Prostate gland (tissue), 2 donors: Measurements from ENCODE around the gene OR4B1. TPM values are rescaled to one million over a fixed set of nuclear protein-coding genes. Genes with fewer than 3 reads are reported as not detected.
"Not testable (repeated sequence)": the region's sequence is repeated elsewhere in the genome, so short reads cannot be mapped to it uniquely, and the experiment has no call there.

Experiments
- DNase-seq: peaks from one replicate; pipeline ENCODE4 v3.0.0-alpha.2; 2019; ENCODE audit warnings: low spot score
- H3K27ac ChIP-seq, 2 donors: fragments of 200-600 bp; sonication (generic); 2 replicates each; pipeline ENCODE4 v1.5.1; 2017 to 2019
- H3K27me3 ChIP-seq: fragments of 200-600 bp; sonication (generic); replicated peaks from 2 replicates; pipeline ENCODE4 v1.5.1; 2019; ENCODE audit not compliant: insufficient read depth
- H3K36me3 ChIP-seq, 2 donors: fragments of 200-600 bp; sonication (generic); 1 replicate in 1 of 2; 2 replicates in 1 of 2; pipeline versions ENCODE4 v1.5.1 to v1.8.1; 2017 to 2019
- H3K4me1 ChIP-seq: fragments of 200-600 bp; sonication (generic); replicated peaks from 2 replicates; pipeline ENCODE4 v1.5.1; 2019
- H3K4me3 ChIP-seq, 2 donors: fragments of 200-600 bp; sonication (generic); 2 replicates each; pipeline ENCODE4 v1.5.1; 2017 to 2019
- H3K9me3 ChIP-seq: fragments of 200-600 bp; sonication (generic); 2 replicates; pipeline ENCODE4 v1.5.1; 2017
- CTCF ChIP-seq, 4 experiments: fragments of 200-600 bp in 2 of 4; fragments of 450-650 bp in 2 of 4; sonication (generic) in 2 of 4; IDR thresholded peaks; 1 replicate in 3 of 4; 2 replicates in 1 of 4; pipeline ENCODE4 v1.5.1; 2016 to 2019; ENCODE audit warnings: antibody characterized with exemption in 4 of 4, mild to moderate bottlenecking in 2 of 4, moderate library complexity in 2 of 4
- POLR2A ChIP-seq: fragments of 450-650 bp; IDR thresholded peaks from one replicate; pipeline ENCODE4 v1.6.1; 2016; ENCODE audit warnings: antibody characterized with exemption, mild to moderate bottlenecking
- POLR2AphosphoS5 ChIP-seq: sonication (generic); formaldehyde crosslinking; IDR thresholded peaks from one replicate; pipeline ENCODE4 v1.6.1; 2017; ENCODE audit warnings: antibody characterized with exemption
- WGBS: methylation state at CpG from one replicate; pipeline ENCODE4 v1.1.5; 2018; 5-methylcytosine and 5-hydroxymethylcytosine counted together
- intact Hi-C: fragments of 100-400 bp; cut with DNase I; formaldehyde crosslinking; loops from one replicate; pipeline ENCODE4 v1.14.2; 2022
- total RNA-seq, 2 donors: library from RNA; depleted of rRNA; stranded (reverse); fragments of >200 nt; gene quantifications; one replicate each; pipeline ENCODE4 v1.1.0, GENCODE V29; 2016

The OR4B1 gene
- total RNA-seq, 2 donors from 2014 or later: not detected

- Histone ChIP-seq H3K9me3 (no peaks in the 10 kb centered on the region), H3K36me3 (no peaks in the 10 kb centered on the region), H3K4me1 (no peaks in the 10 kb centered on the region), H3K27me3 (no peaks in the 10 kb centered on the region), H3K27ac (no peak overlapping the region), H3K4me3 (no peak overlapping the region)
- TF ChIP-seq POLR2A: no peak
- no peak for TF ChIP-seq POLR2AphosphoS5
- no peak for TF ChIP-seq CTCF (IDR thresholded peaks at IDR 0.05)
- no peak for DNase-seq
- intact Hi-C loops: no loop called here
- 65% methylated on average over 4 of the region's 4 CpGs for WGBS
These were observed 33.6 kb upstream of the OR4B1 start for GRCh38 chr11:48182860-48183526.

GRCh38 chr11:48184452-48184851 is 32.2 kb upstream of the OR4B1 start:
- no peaks in the 10 kb centered on the region for H3K4me1 ChIP-seq
- no peak for TF ChIP-seq CTCF (IDR thresholded peaks at IDR 0.05)
- no peak for TF ChIP-seq POLR2AphosphoS5
- no peak for TF ChIP-seq POLR2A
- no peaks in the 10 kb centered on the region for H3K36me3 ChIP-seq
- H3K9me3 ChIP-seq: no peaks in the 10 kb centered on the region
- no peak for DNase-seq
- intact Hi-C loops: no loop called here
- no peaks in the 10 kb centered on the region for H3K27me3 ChIP-seq
- no peak overlapping the region for H3K27ac ChIP-seq
- no peak overlapping the region for H3K4me3 ChIP-seq

GRCh38 chr11:48190906-48191654 is 25.5 kb upstream of the OR4B1 start:
- intact Hi-C loops, H3K36me3 ChIP-seq, H3K4me3 ChIP-seq, H3K27ac ChIP-seq, H3K4me1 ChIP-seq, H3K9me3 ChIP-seq, DNase-seq, H3K27me3 ChIP-seq: not testable (repeated sequence)
- 49% methylated on average over 10 of the region's 10 CpGs for WGBS

GRCh38 chr11:48193876-48194275 is 22.7 kb upstream of the OR4B1 start:
- intact Hi-C loops: no loop called here
- Histone ChIP-seq H3K36me3 (no peaks in the 10 kb centered on the region), H3K4me3 (no peak overlapping the region), H3K27me3 (no peaks in the 10 kb centered on the region), H3K4me1 (no peaks in the 10 kb centered on the region), H3K9me3 (no peaks in the 10 kb centered on the region), H3K27ac (no peak overlapping the region)
- no peak for TF ChIP-seq POLR2AphosphoS5
- no peak for TF ChIP-seq POLR2A
- TF ChIP-seq CTCF (IDR thresholded peaks at IDR 0.05): no peak
- no peak for DNase-seq
- WGBS: 76% methylated on average over 2 of the region's 2 CpGs

- no peak overlapping the region for H3K27ac ChIP-seq
- no peak overlapping the region for H3K4me3 ChIP-seq
- no peaks in the 10 kb centered on the region for H3K9me3 ChIP-seq
- H3K27me3 ChIP-seq: no peaks in the 10 kb centered on the region
- no peaks in the 10 kb centered on the region for H3K4me1 ChIP-seq
- intact Hi-C loops: no loop called here
- H3K36me3 ChIP-seq: no peaks in the 10 kb centered on the region
- DNase-seq: no peak
- no peak for TF ChIP-seq CTCF (IDR thresholded peaks at IDR 0.05)
- no peak for TF ChIP-seq POLR2A
- no peak for TF ChIP-seq POLR2AphosphoS5
- 72% methylated on average over 2 of the region's 2 CpGs for WGBS
These were observed 8.7 kb upstream of the OR4B1 start for GRCh38 chr11:48207881-48208280.
